HS-27A (cell line): ENCODE data around the gene EAF1.
"Not testable (repeated sequence)": the region's sequence is repeated elsewhere in the genome, so short reads cannot be mapped to it uniquely, and the experiment has no call there.

Experiments
- DNase-seq: peaks from one replicate; pipeline ENCODE4 v3.0.0-alpha.2; 2012; ENCODE audit warnings: low read depth, missing footprints

Gene EAF1

GRCh38 chr3:15479400-15480224 lies 52.2 kb downstream of the EAF1 start:
- no peak for DNase-seq

GRCh38 chr3:15484551-15484950 lies 57.2 kb downstream of the EAF1 start:
- DNase-seq: not testable (repeated sequence)

GRCh38 chr3:15486020-15486419 lies 58.6 kb downstream of the EAF1 start:
- no peak for DNase-seq

GRCh38 chr3:15486979-15487378 lies 59.6 kb downstream of the EAF1 start:
- no peak for DNase-seq

- no peak for DNase-seq
Observed at GRCh38 chr3:15488002-15488401, 60.6 kb downstream of the EAF1 start.

GRCh38 chr3:15490158-15490557 lies 62.8 kb downstream of the EAF1 start:
- no peak for DNase-seq

GRCh38 chr3:15491143-15491542 lies 63.7 kb downstream of the EAF1 start:
- DNase-seq: no peak
